GM19452 (cell line): Measurements from ENCODE around the gene CDKN2B-AS1.

Experiments used
- ATAC-seq: cut with Tn5 transposase; IDR thresholded peaks from one replicate; pipeline ENCODE4 v1.9.1; 2021; ENCODE audit not compliant: unreplicated experiment

Gene CDKN2B-AS1

GRCh38 chr9:22078081-22078480 lies 83.5 kb downstream of the CDKN2B-AS1 start:
- no peak for ATAC-seq

- ATAC-seq: peak; percentile 90
These were observed 85.3 kb downstream of the CDKN2B-AS1 start for GRCh38 chr9:22079873-22080341.

- no peak for ATAC-seq
These were observed 89.9 kb downstream of the CDKN2B-AS1 start for GRCh38 chr9:22084336-22085035.

GRCh38 chr9:22088053-22088716 lies 93.6 kb downstream of the CDKN2B-AS1 start:
- ATAC-seq: no peak

- no peak for ATAC-seq
These were observed 94.1 kb downstream of the CDKN2B-AS1 start for GRCh38 chr9:22088717-22089061.

- no peak for ATAC-seq
These were observed 103.1 kb downstream of the CDKN2B-AS1 start for GRCh38 chr9:22097707-22098106.

- ATAC-seq: no peak
These were observed 104.2 kb downstream of the CDKN2B-AS1 start for GRCh38 chr9:22098643-22099332.

GRCh38 chr9:22100626-22101025 lies 106.0 kb downstream of the CDKN2B-AS1 start:
- ATAC-seq: no peak

GRCh38 chr9:22102146-22103053 lies 107.8 kb downstream of the CDKN2B-AS1 start:
- ATAC-seq: no peak

GRCh38 chr9:22103685-22104575 lies 109.3 kb downstream of the CDKN2B-AS1 start:
- no peak for ATAC-seq

GRCh38 chr9:22105005-22105722 lies 110.6 kb downstream of the CDKN2B-AS1 start:
- ATAC-seq: peak; percentile 99

- ATAC-seq: no peak
These were observed 112.8 kb downstream of the CDKN2B-AS1 start for GRCh38 chr9:22107202-22108045.

- no peak for ATAC-seq
These were observed 114.2 kb downstream of the CDKN2B-AS1 start for GRCh38 chr9:22108581-22109370.

- no peak for ATAC-seq
These were observed 116.8 kb downstream of the CDKN2B-AS1 start for GRCh38 chr9:22111176-22111953.

- ATAC-seq: no peak
These were observed 117.3 kb downstream of the CDKN2B-AS1 start for GRCh38 chr9:22111954-22112247.

GRCh38 chr9:22112870-22113821 lies 118.6 kb downstream of the CDKN2B-AS1 start:
- ATAC-seq: no peak
